IPS-20b (cell line): ENCODE data around the gene TSNAXIP1.
A peak's percentile ranks its signal among the peaks of the same experiment; 100 is the strongest.

Source experiments
- H3K27ac ChIP-seq: one replicate; pipeline ENCODE4 v1.5.1; 2013; ENCODE audit warnings: low read length
- H3K27me3 ChIP-seq: 2 replicates; pipeline ENCODE4 v1.6.1; 2013; ENCODE audit warnings: mild to moderate bottlenecking, low read length, inconsistent platforms; ENCODE audit not compliant: insufficient read depth
- H3K36me3 ChIP-seq: 2 replicates; pipeline ENCODE4 v1.6.1; 2013; ENCODE audit warnings: low read depth, mild to moderate bottlenecking, inconsistent platforms, low read length, moderate library complexity; ENCODE audit not compliant: insufficient read depth
- H3K4me1 ChIP-seq: 2 replicates; pipeline ENCODE4 v1.6.1; 2013; ENCODE audit warnings: mild to moderate bottlenecking, control low read depth, inconsistent platforms, low read length, moderate library complexity; ENCODE audit not compliant: insufficient read depth
- H3K4me3 ChIP-seq: 2 replicates; pipeline ENCODE4 v1.5.1; 2013; ENCODE audit warnings: mild to moderate bottlenecking, low read length, inconsistent platforms
- H3K9ac ChIP-seq: 2 replicates; pipeline ENCODE4 v1.6.1; 2013; ENCODE audit warnings: low read depth, mild to moderate bottlenecking, inconsistent platforms, low read length, moderate library complexity
- H3K9me3 ChIP-seq: 2 replicates; pipeline ENCODE4 v1.6.1; 2013; ENCODE audit warnings: mild to moderate bottlenecking, low read depth, low read length, inconsistent platforms; ENCODE audit not compliant: insufficient read depth

The TSNAXIP1 gene

DNA sequence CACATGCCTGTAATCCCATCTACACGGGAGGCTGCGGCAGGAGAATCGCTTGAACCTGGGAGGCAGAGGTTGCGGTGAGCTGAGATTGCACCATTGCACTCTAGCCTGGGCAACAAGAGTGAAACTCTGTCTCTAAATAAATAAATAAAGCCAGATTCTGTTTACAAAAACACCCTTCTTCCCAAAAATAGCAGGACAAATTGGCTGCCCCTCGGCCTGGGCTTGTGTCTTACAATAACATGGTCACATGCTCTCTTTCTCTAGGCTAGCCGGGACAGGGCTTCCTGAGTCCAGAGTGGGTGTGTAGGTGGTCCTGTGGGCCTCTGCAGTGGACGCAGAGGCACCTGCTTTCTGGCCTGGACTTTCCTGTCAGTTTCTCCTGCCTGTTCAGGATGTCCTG lies 63.0 kb downstream of the TSNAXIP1 start:
- H3K36me3 ChIP-seq: peaks cover 65% of the 10 kb centered on the region

DNA sequence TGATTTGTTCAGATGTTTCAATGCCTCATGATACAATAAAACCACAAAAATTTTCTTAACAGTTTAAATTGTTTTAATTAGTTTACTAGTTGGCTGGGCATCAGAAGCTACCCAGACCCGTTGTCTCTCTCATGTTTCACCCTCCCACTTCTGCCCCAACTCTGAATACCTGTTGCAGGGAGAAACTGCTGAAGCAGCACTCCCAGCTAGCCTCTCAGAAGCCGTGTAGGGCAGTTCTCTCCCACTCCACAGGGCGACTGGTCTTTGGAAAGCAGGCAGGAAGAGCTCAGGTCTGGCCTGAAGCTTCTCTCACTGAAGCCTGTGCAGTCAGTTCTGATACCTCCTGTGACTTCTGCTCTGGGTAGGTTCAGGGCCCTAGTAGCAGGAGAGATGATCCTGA lies 64.6 kb downstream of the TSNAXIP1 start:
- Histone ChIP-seq H3K27ac (no peak overlapping the region), H3K4me3 (no peak overlapping the region), H3K9ac (no peak overlapping the region), H3K36me3 (peaks cover 55% of the 10 kb centered on the region), H3K27me3 (no peaks in the 10 kb centered on the region), H3K4me1 (0 out of 2 replicates have a peak, but pooled peaks cover 9% of the 10 kb centered on the region), H3K9me3 (no peaks in the 10 kb centered on the region)

More for the DNA sequence above, 63.0 kb downstream of the TSNAXIP1 start:
- Histone ChIP-seq H3K4me3 (no peak overlapping the region), H3K4me1 (0 out of 2 replicates have a peak, but pooled peaks cover 9% of the 10 kb centered on the region), H3K27me3 (no peaks in the 10 kb centered on the region), H3K9me3 (no peaks in the 10 kb centered on the region), H3K9ac (no peak overlapping the region), H3K27ac (no peak overlapping the region)

DNA sequence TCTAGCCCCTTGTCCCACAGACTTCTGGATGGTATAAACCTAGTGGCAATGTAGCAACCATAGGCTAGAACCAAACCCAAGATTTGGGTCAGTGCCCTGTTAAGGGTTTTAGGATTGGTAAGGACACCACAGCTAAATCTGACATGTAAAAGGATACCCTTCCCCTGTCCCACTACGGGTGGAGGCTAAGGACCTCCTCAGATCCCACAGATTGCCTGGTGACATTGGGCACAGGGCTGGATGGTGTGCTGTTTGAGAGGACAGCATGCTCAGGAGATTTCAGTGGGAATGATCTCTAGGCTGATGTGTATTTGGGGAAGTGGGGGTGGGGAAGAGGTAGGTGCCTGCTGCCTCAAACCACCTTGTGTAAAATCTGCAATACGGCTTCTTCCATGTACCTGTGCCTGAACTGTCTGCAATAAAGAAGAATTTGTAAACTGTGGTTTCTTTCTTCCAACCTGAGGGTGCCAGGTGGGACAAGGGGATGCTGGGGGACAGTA lies 65.5 kb downstream of the TSNAXIP1 start:
- peak overlapping the region; percentile 85; the same call in 1 of the 2 replicates for H3K9ac ChIP-seq
- H3K27ac ChIP-seq: no peak overlapping the region
- H3K9me3 ChIP-seq: no peaks in the 10 kb centered on the region
- no peaks in the 10 kb centered on the region for H3K27me3 ChIP-seq
- peak overlapping the region; percentile 92 for H3K4me3 ChIP-seq
- peaks cover 55% of the 10 kb centered on the region for H3K36me3 ChIP-seq
- H3K4me1 ChIP-seq: 0 out of 2 replicates have a peak, but pooled peaks cover 9% of the 10 kb centered on the region

DNA sequence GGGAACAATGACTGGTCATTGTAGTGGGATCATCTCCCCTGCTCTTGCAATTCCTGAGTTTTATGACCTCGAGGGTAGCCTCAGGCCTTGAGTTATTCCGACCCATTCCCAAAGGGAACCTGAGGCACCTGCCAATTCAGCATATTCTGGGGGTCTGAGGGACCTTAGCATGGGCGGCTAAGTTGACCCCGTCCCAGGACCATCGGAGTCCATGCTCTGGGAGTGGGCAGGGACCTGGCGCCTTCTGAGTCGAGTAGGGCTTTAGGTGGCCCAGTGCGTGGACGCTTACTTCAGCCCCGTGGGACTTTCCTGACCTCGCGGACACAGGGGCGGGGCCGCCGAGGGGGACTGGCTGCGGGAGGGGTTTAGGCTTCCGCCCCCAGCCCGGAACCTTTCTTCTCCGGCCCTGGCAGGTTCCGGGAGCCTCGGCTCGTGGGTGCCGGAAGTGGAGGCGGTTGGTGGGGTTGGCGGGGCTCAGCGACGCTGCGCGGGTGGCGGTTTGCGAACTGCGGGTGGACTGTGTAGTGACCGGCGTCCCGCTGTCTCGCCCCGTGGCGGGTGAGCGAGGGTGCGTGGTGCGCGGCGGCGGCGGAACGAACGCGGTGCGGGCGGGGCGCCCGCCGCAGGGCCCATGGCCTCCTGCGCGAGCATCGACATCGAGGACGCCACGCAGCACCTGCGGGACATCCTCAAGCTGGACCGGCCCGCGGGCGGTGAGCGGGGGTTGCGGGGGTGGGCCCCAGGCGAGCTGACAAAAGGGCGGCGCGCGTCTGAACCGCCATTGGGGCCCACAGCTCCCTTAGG lies 66.1 kb downstream of the TSNAXIP1 start, which contains the start of gene EDC4:
Gene EDC4, plus strand, starts transcription at position 422 of the 804 bp plus-strand sequence. Its CDS starts 210 bp downstream, at position 632.
- Histone ChIP-seq H3K36me3 (peaks cover 55% of the 10 kb centered on the region), H3K9me3 (no peaks in the 10 kb centered on the region), H3K4me1 (0 out of 2 replicates have a peak, but pooled peaks cover 9% of the 10 kb centered on the region), H3K4me3 (peak within 1 kb of the TSS; percentile 92), H3K9ac (peak within 1 kb of the TSS; percentile 85), H3K27me3 (no peaks in the 10 kb centered on the region), H3K27ac (no peak within 1 kb of the TSS)

DNA sequence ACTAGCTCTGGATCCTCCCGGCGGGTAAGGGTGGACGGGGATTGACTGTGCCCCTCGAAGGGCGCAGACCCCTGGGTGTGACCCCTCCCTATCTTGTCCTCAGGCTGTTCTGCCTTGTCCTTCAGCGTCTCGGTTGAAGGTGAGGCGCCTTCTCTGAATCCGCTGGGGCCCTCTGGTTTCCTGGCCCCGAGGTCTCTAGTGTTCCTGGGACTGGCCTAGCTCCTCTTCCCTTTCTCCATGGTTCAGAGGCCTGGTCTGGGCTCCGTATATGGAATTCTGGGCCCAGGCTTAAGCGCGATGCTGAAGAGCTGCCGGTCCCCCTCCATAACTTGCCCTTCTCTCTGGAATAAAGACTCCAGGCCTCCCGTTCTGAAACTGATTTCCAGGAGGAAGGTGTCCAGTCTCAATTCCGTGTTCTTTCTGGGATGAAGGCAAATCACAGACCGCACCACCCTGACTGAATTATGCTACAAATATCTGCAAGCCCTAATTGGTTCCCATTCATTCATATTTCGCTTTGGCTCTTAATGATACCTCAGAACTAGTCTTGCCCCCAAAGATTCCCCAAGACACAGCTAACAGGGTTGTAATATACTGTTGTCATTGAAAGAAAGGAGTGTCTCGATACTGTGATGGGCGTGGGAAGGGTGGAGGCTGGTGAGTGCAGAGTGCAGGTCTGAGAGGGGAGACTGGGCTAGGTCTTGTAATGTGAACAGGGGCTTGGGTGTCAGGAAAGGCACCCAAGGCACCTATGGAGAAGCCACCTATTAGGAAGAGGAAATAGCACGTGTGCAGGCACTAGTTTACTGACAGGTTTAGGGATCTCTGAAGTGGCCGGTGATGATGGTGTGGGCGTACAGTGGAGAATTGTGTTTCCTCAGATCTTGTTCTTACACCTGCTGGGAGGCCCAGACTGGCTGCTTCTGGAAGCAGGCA lies 67.0 kb downstream of the TSNAXIP1 start:
- H3K36me3 ChIP-seq: peaks cover 55% of the 10 kb centered on the region
- no peaks in the 10 kb centered on the region for H3K27me3 ChIP-seq
- peak overlapping the region; percentile 92 for H3K4me3 ChIP-seq
- H3K4me1 ChIP-seq: 0 out of 2 replicates have a peak, but pooled peaks cover 9% of the 10 kb centered on the region
- no peak overlapping the region for H3K27ac ChIP-seq
- peak overlapping the region; percentile 85 for H3K9ac ChIP-seq
- H3K9me3 ChIP-seq: no peaks in the 10 kb centered on the region

DNA sequence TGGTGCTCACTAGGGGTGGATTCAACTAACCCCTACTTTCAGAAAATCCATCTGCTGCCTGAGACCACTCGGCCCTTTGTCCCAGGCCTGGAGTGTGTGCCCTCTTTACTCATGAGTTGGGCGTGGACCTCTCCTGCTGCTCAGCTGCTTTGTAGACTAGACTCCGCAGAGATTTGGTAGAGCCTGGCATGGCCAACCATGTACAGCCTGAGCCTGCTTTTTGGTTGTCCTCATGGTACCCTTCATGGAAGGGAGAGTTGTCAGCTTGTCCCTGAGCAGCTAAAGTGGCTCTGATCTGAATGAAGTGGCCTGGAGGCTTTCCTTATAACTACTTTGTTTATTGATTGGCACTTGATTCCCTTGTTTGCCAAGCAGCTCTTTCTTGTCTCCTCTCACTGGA lies 67.7 kb downstream of the TSNAXIP1 start:
- Histone ChIP-seq H3K27ac (no peak overlapping the region), H3K36me3 (peaks cover 55% of the 10 kb centered on the region), H3K9me3 (no peaks in the 10 kb centered on the region), H3K27me3 (no peaks in the 10 kb centered on the region), H3K9ac (peak overlapping the region; percentile 85), H3K4me1 (0 out of 2 replicates have a peak, but pooled peaks cover 9% of the 10 kb centered on the region), H3K4me3 (peak overlapping the region; percentile 92; the same call in 1 of the 2 replicates)

DNA sequence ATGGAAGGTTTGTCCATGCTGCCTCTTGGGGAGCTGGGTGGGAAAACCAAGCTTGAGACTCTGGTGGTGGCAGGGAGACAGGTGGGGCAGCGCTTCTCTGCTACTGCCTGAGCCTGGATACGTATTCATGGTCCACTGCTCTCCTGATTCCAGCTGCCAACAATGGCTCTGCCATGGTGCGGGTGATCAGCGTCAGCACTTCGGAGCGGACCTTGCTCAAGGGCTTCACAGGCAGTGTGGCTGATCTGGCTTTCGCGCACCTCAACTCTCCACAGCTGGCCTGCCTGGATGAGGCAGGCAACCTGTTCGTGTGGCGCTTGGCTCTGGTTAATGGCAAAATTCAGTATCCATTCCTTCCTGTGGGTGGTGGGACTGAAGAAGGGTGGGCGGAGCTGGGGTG lies 70.4 kb downstream of the TSNAXIP1 start:
- H3K36me3 ChIP-seq: peaks cover 60% of the 10 kb centered on the region
- no peak overlapping the region for H3K9ac ChIP-seq

More for the DNA sequence above, 70.4 kb downstream of the TSNAXIP1 start:
- H3K27me3 ChIP-seq: no peaks in the 10 kb centered on the region
- no peak overlapping the region for H3K27ac ChIP-seq
- no peaks in the 10 kb centered on the region for H3K9me3 ChIP-seq
- H3K4me3 ChIP-seq: no peak overlapping the region
- 0 out of 2 replicates have a peak, but pooled peaks cover 9% of the 10 kb centered on the region for H3K4me1 ChIP-seq
